ENCODE measurements around the gene MTMR12.

DNA sequence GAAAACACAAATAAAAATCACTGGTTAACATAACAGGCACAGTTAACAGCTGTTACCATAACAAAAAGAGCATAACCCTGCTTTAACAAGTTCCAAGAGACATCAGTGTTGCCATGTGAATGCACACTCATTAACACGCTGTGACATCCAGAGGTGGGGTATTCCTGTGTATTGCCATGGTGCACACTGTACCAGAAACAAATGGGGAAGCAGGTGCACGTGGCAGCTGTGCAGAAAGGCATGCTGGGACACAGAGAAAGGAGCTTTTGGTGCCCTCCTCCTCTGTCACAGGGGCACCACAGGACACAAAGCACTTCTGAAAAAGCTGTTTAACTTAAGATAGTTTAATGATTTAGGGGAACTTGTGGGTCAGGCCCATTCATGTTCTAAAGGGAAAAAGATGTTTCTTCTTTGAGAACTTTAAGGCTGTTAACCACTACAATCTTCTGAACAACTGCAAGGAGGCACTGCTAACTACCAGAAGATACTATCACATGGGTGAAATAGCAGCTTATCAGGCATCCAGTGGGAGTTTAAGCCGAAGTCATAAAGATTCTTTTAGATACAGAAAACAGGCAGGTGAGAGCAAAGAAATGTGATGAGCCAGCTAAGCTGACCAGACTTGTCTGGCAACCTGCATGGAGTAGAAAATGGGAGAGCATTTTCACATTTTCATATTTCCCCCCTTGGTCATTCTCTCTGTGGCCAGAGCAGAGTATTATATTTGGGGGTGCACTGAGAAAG lies 82.2 kb downstream of the MTMR12 start:
- TF ChIP-seq, protein P1, sequence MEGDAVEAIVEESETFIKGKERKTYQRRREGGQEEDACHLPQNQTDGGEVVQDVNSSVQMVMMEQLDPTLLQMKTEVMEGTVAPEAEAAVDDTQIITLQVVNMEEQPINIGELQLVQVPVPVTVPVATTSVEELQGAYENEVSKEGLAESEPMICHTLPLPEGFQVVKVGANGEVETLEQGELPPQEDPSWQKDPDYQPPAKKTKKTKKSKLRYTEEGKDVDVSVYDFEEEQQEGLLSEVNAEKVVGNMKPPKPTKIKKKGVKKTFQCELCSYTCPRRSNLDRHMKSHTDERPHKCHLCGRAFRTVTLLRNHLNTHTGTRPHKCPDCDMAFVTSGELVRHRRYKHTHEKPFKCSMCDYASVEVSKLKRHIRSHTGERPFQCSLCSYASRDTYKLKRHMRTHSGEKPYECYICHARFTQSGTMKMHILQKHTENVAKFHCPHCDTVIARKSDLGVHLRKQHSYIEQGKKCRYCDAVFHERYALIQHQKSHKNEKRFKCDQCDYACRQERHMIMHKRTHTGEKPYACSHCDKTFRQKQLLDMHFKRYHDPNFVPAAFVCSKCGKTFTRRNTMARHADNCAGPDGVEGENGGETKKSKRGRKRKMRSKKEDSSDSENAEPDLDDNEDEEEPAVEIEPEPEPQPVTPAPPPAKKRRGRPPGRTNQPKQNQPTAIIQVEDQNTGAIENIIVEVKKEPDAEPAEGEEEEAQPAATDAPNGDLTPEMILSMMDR (optimal IDR thresholded peaks at IDR 0.05 in 1 of 3, IDR thresholded peaks at IDR 0.05 in 1 of 3, conservative IDR thresholded peaks at IDR 0.05 in 1 of 3; ENCODE audit: extremely low read depth in 1 of 3, insufficient read depth in 2 of 3, low read length in 3 of 3): no peak
- no peak for TF ChIP-seq EZH2 (IDR thresholded peaks at IDR 0.05; ENCODE audit: low read length)
